HCT116 (cell line): ENCODE measurements around the gene WDR20. TPM values are rescaled to one million over a fixed set of nuclear protein-coding genes. Genes with fewer than 3 reads are reported as not detected.

Source experiments
- ATAC-seq: fragments of 200-7000 bp; cut with Tn5 transposase; 2 replicates; pipeline ENCODE4 v1.9.1; 2020; ENCODE audit warnings: mild to moderate bottlenecking, moderate library complexity
- BruUV-seq: library from RNA; stranded (reverse); fragments of 400-500 nt; replicated peaks from 2 replicates; lab custom pipeline; 2021; lab: Mats Ljungman, UMichigan
- CTCF ChIA-PET: fragments of 300-600 bp; sonication (Branson Sonifier 250); formaldehyde crosslinking; loops from one replicate; lab custom pipeline; 2021; ENCODE audit warnings: antibody characterized with exemption; lab: Charles Lee
- POLR2A ChIA-PET: fragments of 300-600, 350-600 bp; sonication (Branson Sonifier 250); formaldehyde crosslinking; loops from one replicate; lab custom pipeline; 2021; ENCODE audit warnings: antibody characterized with exemption; lab: Charles Lee
- RAD21 ChIA-PET, 2 experiments: fragments of 300-600 bp; sonication (Branson Sonifier 250); formaldehyde crosslinking; loops; one replicate each; lab custom pipeline; 2023; ENCODE audit warnings: low total read pairs in 2 of 2; ENCODE audit not compliant: uncharacterized antibody in 2 of 2, unreplicated experiment in 2 of 2, low non-redundant PET in 1 of 2; lab: Charles Lee
- DNase-seq: peaks from one replicate; pipeline ENCODE4 v3.0.0-alpha.2; 2010; ENCODE audit warnings: low read depth, low spot score
- H2AFZ ChIP-seq: fragments of 200-600 bp; shearing (Covaris generic), sonication (generic); 2 replicates; pipeline ENCODE4 v1.6.1; 2017; ENCODE audit warnings: low read depth, mixed run types, mixed read lengths, antibody characterized with exemption, low read length; ENCODE audit not compliant: poor library complexity, severe bottlenecking
- H3K27ac ChIP-seq: 2 replicates; pipeline ENCODE4 v1.5.1; 2012; ENCODE audit warnings: low read depth, low read length
- H3K27me3 ChIP-seq: fragments of 200-600 bp; sonication (generic); 2 replicates; pipeline ENCODE4 v1.6.1; 2016; ENCODE audit warnings: mixed run types, low read length, mixed read lengths; ENCODE audit not compliant: insufficient read depth
- H3K36me3 ChIP-seq, 2 experiments: fragments of 200-500 bp in 1 of 2; fragments of 200-600 bp in 1 of 2; sonication (Bioruptor generic) in 1 of 2; sonication (generic) in 1 of 2; 2 replicates each; pipeline versions ENCODE4 v1.5.1 to v1.6.1; 2014 to 2016; ENCODE audit warnings: low read length in 2 of 2, inconsistent platforms in 1 of 2, mixed read lengths in 1 of 2, mixed run types in 1 of 2; ENCODE audit not compliant: insufficient read depth in 2 of 2, control insufficient read depth in 1 of 2
- H3K4me1 ChIP-seq, 2 experiments: fragments of 200-600 bp in 1 of 2; sonication (generic) in 1 of 2; 2 replicates each; pipeline versions ENCODE4 v1.5.1 to v1.6.1; 2012 to 2017; ENCODE audit warnings: low read length in 2 of 2, inconsistent platforms in 1 of 2, mild to moderate bottlenecking in 1 of 2, mixed read lengths in 1 of 2, mixed run types in 1 of 2, moderate library complexity in 1 of 2; ENCODE audit not compliant: insufficient read depth in 2 of 2, control insufficient read depth in 1 of 2
- H3K4me2 ChIP-seq: fragments of 200-600 bp; sonication (generic); 2 replicates; pipeline ENCODE4 v1.6.1; 2017; ENCODE audit warnings: mixed run types, low read length, mixed read lengths
- H3K4me3 ChIP-seq, 2 experiments: fragments of 200-600 bp in 1 of 2; sonication (generic) in 1 of 2; replicated peaks in 1 of 2; 2 replicates each; pipeline ENCODE4 v1.5.1; 2011 to 2016; ENCODE audit warnings: low read length in 2 of 2, control low read depth in 1 of 2, low read depth in 1 of 2, mild to moderate bottlenecking in 1 of 2, mixed read lengths in 1 of 2, mixed run types in 1 of 2
- H3K79me2 ChIP-seq: fragments of 200-600 bp; sonication (generic); 2 replicates; pipeline ENCODE4 v1.6.1; 2017; ENCODE audit warnings: mild to moderate bottlenecking, mixed run types, low read length, moderate library complexity, mixed read lengths; ENCODE audit not compliant: insufficient read depth
- H3K9ac ChIP-seq: fragments of 200-600 bp; sonication (generic); 2 replicates; pipeline ENCODE4 v1.6.1; 2016; ENCODE audit warnings: low read length, mixed read lengths
- H3K9me2 ChIP-seq: fragments of 200-600 bp; sonication (generic), shearing (Covaris generic); 2 replicates; pipeline ENCODE4 v1.6.1; 2017; ENCODE audit warnings: mixed run types, mild to moderate bottlenecking, moderate library complexity; ENCODE audit not compliant: insufficient read depth
- H3K9me3 ChIP-seq, 2 experiments: fragments of 200-500 bp in 1 of 2; fragments of 200-600 bp in 1 of 2; sonication (Bioruptor generic) in 1 of 2; sonication (generic) in 1 of 2; 2 replicates each; pipeline ENCODE4 v1.6.1; 2014 to 2017; ENCODE audit warnings: low read length in 2 of 2, mixed read lengths in 2 of 2, inconsistent platforms in 1 of 2, low read depth in 1 of 2, mild to moderate bottlenecking in 1 of 2, mixed run types in 1 of 2, moderate library complexity in 1 of 2; ENCODE audit not compliant: control insufficient read depth in 1 of 2, insufficient read depth in 1 of 2
- H4K20me1 ChIP-seq: fragments of 200-600 bp; sonication (generic), shearing (Covaris generic); 2 replicates; pipeline ENCODE4 v1.6.1; 2017; ENCODE audit warnings: mixed run types, mild to moderate bottlenecking, moderate library complexity; ENCODE audit not compliant: insufficient read depth
- ATF3 ChIP-seq: IDR thresholded peaks from 2 replicates; pipeline ENCODE4 v1.6.1; 2012
- CBX3 ChIP-seq: IDR thresholded peaks from 2 replicates; pipeline ENCODE4 v1.6.1; 2012; ENCODE audit warnings: low read depth
- CTCF ChIP-seq, 3 experiments: fragments of 200-600 bp in 1 of 3; sonication (generic) in 1 of 3; IDR thresholded peaks in 2 of 3; conservative IDR thresholded peaks in 1 of 3; 2 replicates each; pipeline ENCODE4 v1.5.1; 2012 to 2017; ENCODE audit warnings: low read depth in 2 of 3, low read length in 2 of 3, antibody characterized with exemption in 1 of 3, borderline replicate concordance in 1 of 3, control low read depth in 1 of 3, mild to moderate bottlenecking in 1 of 3, mixed read lengths in 1 of 3, mixed run types in 1 of 3, moderate library complexity in 1 of 3; ENCODE audit not compliant: insufficient read depth in 1 of 3
- ELF1 ChIP-seq: IDR thresholded peaks from 2 replicates; pipeline ENCODE4 v1.6.1; 2012; ENCODE audit warnings: low read depth, borderline replicate concordance
- EZH2 ChIP-seq: fragments of 200-600 bp; sonication (generic); IDR thresholded peaks from 2 replicates; pipeline ENCODE4 v1.6.1; 2017; ENCODE audit warnings: antibody characterized with exemption, mixed run types
- JUND ChIP-seq: IDR thresholded peaks from 2 replicates; pipeline ENCODE4 v1.6.1; 2012
- POLR2AphosphoS5 ChIP-seq: IDR thresholded peaks from 2 replicates; pipeline ENCODE4 v1.6.1; 2011; ENCODE audit warnings: mild to moderate bottlenecking, low read depth, low read length, moderate library complexity
- RAD21 ChIP-seq: IDR thresholded peaks from 2 replicates; pipeline ENCODE4 v1.6.1; 2012; ENCODE audit warnings: low read depth, mild to moderate bottlenecking
- REST ChIP-seq: IDR thresholded peaks from 2 replicates; pipeline ENCODE4 v1.6.1; 2012; ENCODE audit warnings: low read depth
- SIN3A ChIP-seq: IDR thresholded peaks from 2 replicates; pipeline ENCODE4 v1.6.1; 2012; ENCODE audit warnings: low read depth
- SP1 ChIP-seq: IDR thresholded peaks from 2 replicates; pipeline ENCODE4 v1.6.1; 2012; ENCODE audit warnings: low read depth
- SRF ChIP-seq: IDR thresholded peaks from 2 replicates; pipeline ENCODE4 v1.6.1; 2012; ENCODE audit warnings: low read depth
- TCF7L2 ChIP-seq: IDR thresholded peaks from 2 replicates; pipeline ENCODE4 v1.7.0; 2011; ENCODE audit warnings: borderline replicate concordance, inconsistent platforms; ENCODE audit not compliant: insufficient read depth, insufficient read length; ENCODE audit errors: extremely low read depth
- ZBTB33 ChIP-seq: IDR thresholded peaks from 2 replicates; pipeline ENCODE4 v1.6.1; 2011; ENCODE audit warnings: mild to moderate bottlenecking, low read length, moderate library complexity; ENCODE audit not compliant: insufficient replicate concordance; ENCODE audit errors: extremely low read depth
- intact Hi-C: fragments of 100-400 bp; cut with micrococcal nuclease; formaldehyde crosslinking; loops from 2 replicates; pipeline ENCODE4 v1.10.0; 2022
- total RNA-seq: library from RNA; stranded (reverse); gene quantifications from one replicate; pipeline ENCODE4 v1.2.1, GENCODE V29; 2021; ENCODE audit not compliant: unreplicated experiment

The WDR20 gene
- total RNA-seq, 1 experiment from 2014 or later = 21.1 TPM

GRCh38 chr14:102192840-102193502 lies 53.3 kb downstream of the WDR20 start:
- Histone ChIP-seq H3K4me1 (peaks cover 16 to 19% of the 10 kb centered on the region in 2 experiments), H3K4me2 (no peak overlapping the region), H3K36me3 (peaks cover 0 to 4% of the 10 kb centered on the region in 2 experiments; a peak in 1 of 4 replicates), H3K27me3 (no peaks in the 10 kb centered on the region), H3K79me2 (peaks cover 37% of the 10 kb centered on the region), H3K9ac (no peak overlapping the region), H3K9me2 (no peaks in the 10 kb centered on the region), H3K4me3 (no peak overlapping the region), H4K20me1 (no peaks in the 10 kb centered on the region), H2AFZ (no peak overlapping the region), H3K27ac (no peak overlapping the region), H3K9me3 (no peaks in the 10 kb centered on the region)
- TF ChIP-seq POLR2AphosphoS5 (no peak), RAD21 (no peak), EZH2 (no peak), SRF (no peak), JUND (no peak), CBX3 (no peak), REST (no peak), ATF3 (no peak), SP1 (no peak), ZBTB33 (no peak), TCF7L2 (no peak), SIN3A (no peak), CTCF (IDR thresholded peaks at IDR 0.05 in 2 of 3, conservative IDR thresholded peaks at IDR 0.05 in 1 of 3; ENCODE audit: borderline replicate concordance in 1 of 3, insufficient read depth in 1 of 3, low read depth in 2 of 3, low read length in 2 of 3) (no peak), ELF1 (no peak)
- ATAC-seq = no peak
- ChIA-PET CTCF (no interaction called here), RAD21 (no interaction called here), POLR2A (no interaction called here)
- no TSS peak for BruUV-seq
- intact Hi-C loops = no loop called here
- no peak for DNase-seq
